IMR-90 (cell line): ENCODE measurements around the gene ANK2. TPM values are rescaled to one million over a fixed set of nuclear protein-coding genes. Genes with fewer than 3 reads are reported as not detected.

ENCODE experiments used
- ATAC-seq: fragments of 200-7000 bp; cut with Tn5 transposase; 2 replicates; pipeline ENCODE4 v1.9.1; 2020; ENCODE audit warnings: low read depth, mild to moderate bottlenecking, moderate library complexity
- BruUV-seq: library from RNA; stranded (reverse); fragments of 400-500 nt; replicated peaks from 2 replicates; lab custom pipeline; 2021; lab: Mats Ljungman, UMichigan
- CTCF ChIA-PET: fragments of 300-600 bp; formaldehyde crosslinking; extraction: SDS; loops from one replicate; lab custom pipeline; 2021; ENCODE audit warnings: antibody characterized with exemption; lab: Yijun Ruan, JAX
- POLR2A ChIA-PET: fragments of 300-600 bp; sonication (Branson Sonifier 250); formaldehyde crosslinking; loops from one replicate; lab custom pipeline; 2022; ENCODE audit warnings: antibody characterized with exemption; ENCODE audit not compliant: unreplicated experiment; lab: Charles Lee
- DNase-seq: peaks from one replicate; pipeline ENCODE4 v3.0.0; 2013
- H2AFZ ChIP-seq: replicated peaks from 2 replicates; pipeline ENCODE3; 2013; ENCODE audit warnings: low read length, mild to moderate bottlenecking; ENCODE audit not compliant: poor library complexity
- H2AK5ac ChIP-seq: 2 replicates; pipeline ENCODE4 v1.6.1; 2013; ENCODE audit warnings: low read depth, low read length, inconsistent platforms
- H2AK9ac ChIP-seq: replicated peaks from 2 replicates; pipeline ENCODE3; 2013; ENCODE audit warnings: mild to moderate bottlenecking, low read depth, low read length, moderate library complexity; ENCODE audit not compliant: poor library complexity
- H2BK120ac ChIP-seq: 2 replicates; pipeline ENCODE4 v1.6.1; 2013; ENCODE audit warnings: low read depth, low read length, inconsistent platforms
- H2BK15ac ChIP-seq: 3 replicates; pipeline ENCODE4 v1.6.1; 2013; ENCODE audit warnings: low read depth, low read length, inconsistent platforms
- H2BK20ac ChIP-seq: 2 replicates; pipeline ENCODE4 v1.6.1; 2013; ENCODE audit warnings: low read depth, mild to moderate bottlenecking, inconsistent platforms, low read length, moderate library complexity
- H2BK5ac ChIP-seq: 2 replicates; pipeline ENCODE4 v1.6.1; 2013; ENCODE audit warnings: mild to moderate bottlenecking, low read depth, low read length, inconsistent platforms; ENCODE audit not compliant: poor library complexity, severe bottlenecking
- H3K14ac ChIP-seq: replicated peaks from 2 replicates; pipeline ENCODE4 v1.6.1; 2013; ENCODE audit warnings: low read depth, low read length, inconsistent platforms
- H3K18ac ChIP-seq: 2 replicates; pipeline ENCODE4 v1.6.1; 2013; ENCODE audit warnings: low read depth, low read length, control low read depth
- H3K23ac ChIP-seq: 2 replicates; pipeline ENCODE4 v1.6.1; 2013; ENCODE audit warnings: low read depth, low read length, inconsistent platforms
- H3K27ac ChIP-seq: 2 replicates; pipeline ENCODE4 v1.5.1; 2013; ENCODE audit warnings: mild to moderate bottlenecking, control low read depth, low read length; ENCODE audit not compliant: insufficient read depth
- H3K27me3 ChIP-seq: 2 replicates; pipeline ENCODE4 v1.6.1; 2013; ENCODE audit warnings: low read length; ENCODE audit not compliant: control insufficient read depth, insufficient read depth
- H3K36me3 ChIP-seq: 2 replicates; pipeline ENCODE4 v1.6.1; 2013; ENCODE audit warnings: low read length, mixed read lengths; ENCODE audit not compliant: control insufficient read depth, insufficient read depth
- H3K4ac ChIP-seq: 2 replicates; pipeline ENCODE4 v1.6.1; 2013; ENCODE audit warnings: low read depth, low read length, inconsistent platforms
- H3K4me1 ChIP-seq: 2 replicates; pipeline ENCODE4 v1.6.1; 2013; ENCODE audit warnings: low read length, mixed read lengths; ENCODE audit not compliant: control insufficient read depth, insufficient read depth
- H3K4me2 ChIP-seq: 2 replicates; pipeline ENCODE4 v1.6.1; 2013; ENCODE audit warnings: low read depth, mild to moderate bottlenecking, control low read depth, low read length, moderate library complexity
- H3K4me3 ChIP-seq: 2 replicates; pipeline ENCODE4 v1.5.1; 2013; ENCODE audit warnings: low read depth, mild to moderate bottlenecking, control low read depth, low read length, moderate library complexity; ENCODE audit not compliant: insufficient read depth
- H3K56ac ChIP-seq: 2 replicates; pipeline ENCODE4 v1.6.1; 2013; ENCODE audit warnings: low read length, inconsistent platforms; ENCODE audit not compliant: insufficient read depth; ENCODE audit errors: extremely low read depth
- H3K79me1 ChIP-seq, 2 experiments: 2 replicates each; pipeline ENCODE4 v1.6.1; 2013; ENCODE audit warnings: low read length in 2 of 2, inconsistent platforms in 1 of 2, low read depth in 1 of 2
- H3K9ac ChIP-seq: 2 replicates; pipeline ENCODE4 v1.6.1; 2013; ENCODE audit warnings: low read depth, low read length, control low read depth
- H3K9me1 ChIP-seq: 2 replicates; pipeline ENCODE4 v1.6.1; 2013; ENCODE audit warnings: low read length, inconsistent platforms; ENCODE audit not compliant: insufficient read depth
- H3K9me3 ChIP-seq: 2 replicates; pipeline ENCODE4 v1.6.1; 2013; ENCODE audit warnings: low read length; ENCODE audit not compliant: control insufficient read depth, insufficient read depth
- H4K20me1 ChIP-seq: 2 replicates; pipeline ENCODE4 v1.6.1; 2013; ENCODE audit warnings: low read length, inconsistent platforms; ENCODE audit not compliant: insufficient read depth
- H4K5ac ChIP-seq: 2 replicates; pipeline ENCODE4 v1.6.1; 2013; ENCODE audit warnings: mild to moderate bottlenecking, low read depth, low read length, control low read depth
- H4K8ac ChIP-seq, 2 experiments: 2 replicates each; pipeline ENCODE4 v1.6.1; 2013; ENCODE audit warnings: low read depth in 2 of 2, low read length in 2 of 2, control low read depth in 1 of 2, inconsistent platforms in 1 of 2
- H4K91ac ChIP-seq: 2 replicates; pipeline ENCODE4 v1.6.1; 2013; ENCODE audit warnings: low read depth, low read length, inconsistent platforms; ENCODE audit not compliant: insufficient read depth
- BHLHE40 ChIP-seq: fragments of 150-350 bp; IDR thresholded peaks from 2 replicates; pipeline ENCODE4 v1.6.1; 2016; ENCODE audit warnings: mild to moderate bottlenecking, low read depth, low read length
- CEBPB ChIP-seq: IDR thresholded peaks from 2 replicates; pipeline ENCODE4 v1.6.1; 2012; ENCODE audit warnings: low read depth, low read length, improper control_type of control experiment
- CHD1 ChIP-seq: IDR thresholded peaks from 2 replicates; pipeline ENCODE4 v1.6.1; 2012; ENCODE audit warnings: low read depth, low read length, improper control_type of control experiment
- MAFK ChIP-seq: IDR thresholded peaks from 2 replicates; pipeline ENCODE4 v1.6.1; 2012; ENCODE audit warnings: low read depth, low read length, improper control_type of control experiment
- MAZ ChIP-seq: IDR thresholded peaks from 2 replicates; pipeline ENCODE4 v1.6.1; 2012; ENCODE audit warnings: low read depth, mild to moderate bottlenecking, low read length, improper control_type of control experiment, moderate library complexity, borderline replicate concordance
- MXI1 ChIP-seq: IDR thresholded peaks from 2 replicates; pipeline ENCODE4 v1.6.1; 2012; ENCODE audit warnings: low read depth, mild to moderate bottlenecking, low read length, moderate library complexity, borderline replicate concordance
- NFE2L2 ChIP-seq: fragments of 150-350 bp; IDR thresholded peaks from 2 replicates; pipeline ENCODE4 v1.6.1; 2016; ENCODE audit warnings: low read depth, mild to moderate bottlenecking, low read length
- POLR2A ChIP-seq: IDR thresholded peaks from 2 replicates; pipeline ENCODE4 v1.6.1; 2012; ENCODE audit warnings: mild to moderate bottlenecking, low read depth, low read length
- RAD21 ChIP-seq: IDR thresholded peaks from 2 replicates; pipeline ENCODE4 v1.6.1; 2012; ENCODE audit warnings: low read length, improper control_type of control experiment
- RCOR1 ChIP-seq: IDR thresholded peaks from 2 replicates; pipeline ENCODE4 v1.6.1; 2012; ENCODE audit warnings: mild to moderate bottlenecking, low read length, improper control_type of control experiment; ENCODE audit not compliant: insufficient replicate concordance
- RFX5 ChIP-seq: IDR thresholded peaks from 2 replicates; pipeline ENCODE4 v1.8.0; 2012; ENCODE audit warnings: low read depth, mild to moderate bottlenecking, low read length, moderate library complexity
- SMC3 ChIP-seq: fragments of 150-350 bp; IDR thresholded peaks from 2 replicates; pipeline ENCODE4 v1.6.1; 2016; ENCODE audit warnings: low read depth, mild to moderate bottlenecking, antibody characterized with exemption, low read length, moderate library complexity
- WGBS, 2 experiments: methylation state at CpG; one replicate each; pipeline versions ENCODE4 v1.1.5 to v1.1.7; 2013; ENCODE audit warnings: missing lambda C conversion rate in 2 of 2; ENCODE audit not compliant: insufficient read length in 1 of 2; ENCODE audit errors: extremely low coverage in 2 of 2; 5-methylcytosine and 5-hydroxymethylcytosine counted together
- dilution Hi-C: fragments of 300-500 bp; cut with HindIII; formaldehyde crosslinking; loops from one replicate; pipeline ENCODE4 v1.14.3; 2018; ENCODE audit warnings: low sequenced_read_pairs; ENCODE audit not compliant: unreplicated experiment
- in situ Hi-C: fragments of 300-500 bp; cut with MboI; formaldehyde crosslinking; loops from 3 replicates; pipeline ENCODE4 v1.14.3; 2019; ENCODE audit warnings: low sequenced_read_pairs, inconsistent platforms, mixed read lengths
- intact Hi-C: fragments of 100-400 bp; cut with micrococcal nuclease; formaldehyde crosslinking; loops from 2 replicates; pipeline ENCODE4 v1.10.0; 2022
- polyA plus RNA-seq, 3 experiments: library from polyadenylated mRNA; depleted of rRNA; stranded (reverse); fragments of >200 nt; gene quantifications; 2 replicates each; pipeline ENCODE4 v1.2.3, GENCODE V29; 2012; ENCODE audit warnings: low replicate concordance in 1 of 3
- total RNA-seq: library from RNA; depleted of rRNA; stranded (reverse); fragments of >200 nt; gene quantifications from 2 replicates; pipeline ENCODE4 v1.2.3, GENCODE V29; 2012
- TF ChIP-seq, protein P1 (sequence below): conservative IDR thresholded peaks from 2 replicates; pipeline ENCODE4 v1.5.1; 2012; ENCODE audit warnings: mild to moderate bottlenecking, low read depth, low read length, improper control_type of control experiment
- TF ChIP-seq, protein P2 (sequence below): fragments of 150-350 bp; IDR thresholded peaks from 2 replicates; pipeline ENCODE4 v1.6.1; 2016; ENCODE audit warnings: low read depth, mild to moderate bottlenecking, low read length, moderate library complexity, borderline replicate concordance

The ANK2 gene
- total and polyA plus RNA-seq, 2 of the 4 experiments (the other 2 are of a cell fraction): 0.82 to 6.6 TPM

DNA sequence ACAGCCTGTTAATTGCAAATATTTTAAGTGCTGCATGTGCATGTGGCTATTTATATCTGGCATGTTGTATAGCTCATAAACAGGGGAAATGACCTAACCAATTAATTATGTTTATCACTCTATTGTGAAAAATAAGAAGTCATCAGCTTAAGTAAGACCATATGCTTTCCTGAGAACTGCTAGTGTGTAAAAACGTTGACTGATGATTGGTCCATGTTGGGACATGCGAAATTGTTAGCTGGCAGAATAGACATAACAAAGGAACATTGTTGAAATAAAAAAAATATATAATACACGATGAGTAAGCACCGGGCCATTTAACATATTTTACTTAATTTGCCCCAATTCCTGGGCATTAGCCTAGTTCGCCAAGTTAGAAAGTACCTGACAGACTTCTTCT lies 207.5 kb downstream of the ANK2 start:
- Histone ChIP-seq H2AK5ac (no peak overlapping the region), H2BK5ac (no peak overlapping the region), H2AK9ac (no peak overlapping the region), H2BK20ac (no peak overlapping the region), H4K8ac (no peak overlapping the region), H3K9me3 (no peaks in the 10 kb centered on the region), H2AFZ (no peak overlapping the region), H3K4ac (no peak overlapping the region), H3K4me1 (no peaks in the 10 kb centered on the region), H3K56ac (no peak overlapping the region), H3K23ac (no peak overlapping the region), H3K27me3 (peaks cover 4% of the 10 kb centered on the region), H4K91ac (no peak overlapping the region), H4K5ac (no peak overlapping the region), H2BK15ac (no peak overlapping the region), H3K9ac (no peak overlapping the region), H2BK120ac (no peak overlapping the region), H3K9me1 (no peaks in the 10 kb centered on the region), H4K20me1 (no peaks in the 10 kb centered on the region), H3K4me2 (no peak overlapping the region), H3K18ac (no peak overlapping the region), H3K4me3 (no peak overlapping the region), H3K14ac (no peak overlapping the region), H3K79me1 (no peaks in the 10 kb centered on the region), H3K36me3 (no peaks in the 10 kb centered on the region), H3K27ac (no peak overlapping the region)
- TF ChIP-seq MAZ: no peak
- TF ChIP-seq, protein P1, sequence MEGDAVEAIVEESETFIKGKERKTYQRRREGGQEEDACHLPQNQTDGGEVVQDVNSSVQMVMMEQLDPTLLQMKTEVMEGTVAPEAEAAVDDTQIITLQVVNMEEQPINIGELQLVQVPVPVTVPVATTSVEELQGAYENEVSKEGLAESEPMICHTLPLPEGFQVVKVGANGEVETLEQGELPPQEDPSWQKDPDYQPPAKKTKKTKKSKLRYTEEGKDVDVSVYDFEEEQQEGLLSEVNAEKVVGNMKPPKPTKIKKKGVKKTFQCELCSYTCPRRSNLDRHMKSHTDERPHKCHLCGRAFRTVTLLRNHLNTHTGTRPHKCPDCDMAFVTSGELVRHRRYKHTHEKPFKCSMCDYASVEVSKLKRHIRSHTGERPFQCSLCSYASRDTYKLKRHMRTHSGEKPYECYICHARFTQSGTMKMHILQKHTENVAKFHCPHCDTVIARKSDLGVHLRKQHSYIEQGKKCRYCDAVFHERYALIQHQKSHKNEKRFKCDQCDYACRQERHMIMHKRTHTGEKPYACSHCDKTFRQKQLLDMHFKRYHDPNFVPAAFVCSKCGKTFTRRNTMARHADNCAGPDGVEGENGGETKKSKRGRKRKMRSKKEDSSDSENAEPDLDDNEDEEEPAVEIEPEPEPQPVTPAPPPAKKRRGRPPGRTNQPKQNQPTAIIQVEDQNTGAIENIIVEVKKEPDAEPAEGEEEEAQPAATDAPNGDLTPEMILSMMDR: no peak
- no peak for TF ChIP-seq CHD1
- TF ChIP-seq SMC3: no peak
- no peak for TF ChIP-seq MXI1
- TF ChIP-seq NFE2L2: no peak
- TF ChIP-seq, protein P2, sequence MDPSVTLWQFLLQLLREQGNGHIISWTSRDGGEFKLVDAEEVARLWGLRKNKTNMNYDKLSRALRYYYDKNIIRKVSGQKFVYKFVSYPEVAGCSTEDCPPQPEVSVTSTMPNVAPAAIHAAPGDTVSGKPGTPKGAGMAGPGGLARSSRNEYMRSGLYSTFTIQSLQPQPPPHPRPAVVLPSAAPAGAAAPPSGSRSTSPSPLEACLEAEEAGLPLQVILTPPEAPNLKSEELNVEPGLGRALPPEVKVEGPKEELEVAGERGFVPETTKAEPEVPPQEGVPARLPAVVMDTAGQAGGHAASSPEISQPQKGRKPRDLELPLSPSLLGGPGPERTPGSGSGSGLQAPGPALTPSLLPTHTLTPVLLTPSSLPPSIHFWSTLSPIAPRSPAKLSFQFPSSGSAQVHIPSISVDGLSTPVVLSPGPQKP: no peak
- no peak for TF ChIP-seq POLR2A
- no peak for TF ChIP-seq BHLHE40
- TF ChIP-seq MAFK: no peak
- no peak for TF ChIP-seq RAD21
- TF ChIP-seq RCOR1: no peak
- no peak for TF ChIP-seq RFX5
- TF ChIP-seq CEBPB: no peak
- ChIA-PET CTCF (interaction anchor here (1.0 kb wide), 1 partner anchor 25 kb away, joined by 3 read pairs; no protein-coding TSS in a partner anchor), POLR2A (no interaction called here)
- peak; percentile 8 for DNase-seq
- ATAC-seq: no peak
- intact Hi-C loops (no loop called here), in situ Hi-C loops (no loop called here), dilution Hi-C loops (no loop called here)
- BruUV-seq: no TSS peak
- WGBS, 2 experiments: no CpG with 5 or more reads among the region's 5 CpGs
